Mucosa of rectum (tissue), 2 donors: Measurements from ENCODE around the gene APLP1.

Experiments used
- H3K27ac ChIP-seq, 2 donors: one replicate each; pipeline ENCODE4 v1.7.0; 2013; ENCODE audit warnings: inconsistent platforms in 2 of 2, low read depth in 2 of 2, low read length in 2 of 2
- H3K27me3 ChIP-seq, 2 donors: one replicate each; pipeline ENCODE4 v1.7.0; 2013; ENCODE audit warnings: low read length in 2 of 2; ENCODE audit not compliant: control insufficient read depth in 2 of 2, insufficient read depth in 2 of 2
- H3K36me3 ChIP-seq, 2 donors: one replicate each; pipeline ENCODE4 v1.7.0; 2013; ENCODE audit warnings: low read length in 2 of 2; ENCODE audit not compliant: control insufficient read depth in 2 of 2, insufficient read depth in 2 of 2
- H3K4me1 ChIP-seq, 2 donors: one replicate each; pipeline ENCODE4 v1.7.0; 2013; ENCODE audit warnings: low read length in 2 of 2, mild to moderate bottlenecking in 1 of 2; ENCODE audit not compliant: control insufficient read depth in 2 of 2, insufficient read depth in 2 of 2
- H3K4me3 ChIP-seq, 2 donors: one replicate each; pipeline ENCODE4 v1.7.0; 2013; ENCODE audit warnings: low read length in 2 of 2
- H3K9ac ChIP-seq, 2 donors: one replicate each; pipeline ENCODE4 v1.7.0; 2013; ENCODE audit warnings: low read length in 2 of 2, low read depth in 1 of 2, mild to moderate bottlenecking in 1 of 2
- H3K9me3 ChIP-seq, 2 donors: one replicate each; pipeline ENCODE4 v1.7.0; 2013; ENCODE audit warnings: low read length in 2 of 2; ENCODE audit not compliant: control insufficient read depth in 2 of 2
- donor health status: healthy.
- donor health status: Normal muscosa, but diverticular disease.

The APLP1 gene

DNA sequence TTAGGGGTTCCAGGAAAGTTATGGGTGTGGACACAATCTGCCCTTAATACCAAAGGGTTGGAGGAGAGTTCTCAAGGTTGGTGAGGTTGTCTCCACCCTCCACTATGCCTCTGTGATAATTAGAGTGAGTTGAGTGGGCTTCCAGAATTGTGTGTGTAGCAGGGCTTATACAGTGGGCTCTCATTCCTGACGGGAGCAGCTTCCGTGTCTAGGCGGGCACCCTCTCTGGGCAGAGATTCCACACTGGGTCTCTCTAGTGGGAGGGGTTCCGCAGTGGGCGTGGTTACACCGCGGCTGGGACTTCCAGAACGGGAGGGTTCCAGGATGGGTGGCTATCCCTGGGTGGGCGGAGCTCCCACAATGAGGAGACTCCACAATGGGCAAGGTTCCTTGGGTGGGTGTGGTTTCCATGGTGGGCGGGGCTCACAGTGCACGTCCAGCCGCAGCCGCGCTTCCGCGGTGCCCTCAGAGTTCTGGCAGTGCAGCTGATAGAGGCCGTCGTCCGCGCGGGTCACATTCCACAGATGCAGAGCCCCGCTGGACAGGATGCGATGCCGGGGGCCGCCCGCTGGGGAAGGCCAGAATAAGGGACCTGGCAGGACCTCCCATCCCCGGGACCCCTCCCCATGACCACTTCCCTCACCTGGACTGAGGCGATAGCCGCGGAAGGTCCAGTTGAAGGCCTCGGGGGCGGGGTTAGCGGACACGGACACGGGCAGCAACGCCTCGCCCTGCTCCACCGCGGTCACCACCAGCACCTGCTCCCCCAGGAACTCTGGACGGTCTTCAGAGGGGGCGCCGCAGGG lies 24.5 kb upstream of the APLP1 start:
- Histone ChIP-seq H3K4me1 (peaks cover 5 to 9% of the 10 kb centered on the region in 2 donors), H3K27ac (no peak overlapping the region), H3K36me3 (no peaks in the 10 kb centered on the region), H3K27me3 (peaks cover 17 to 22% of the 10 kb centered on the region in 2 donors), H3K9me3 (peaks cover 0 to 3% of the 10 kb centered on the region in 2 donors), H3K4me3 (no peak overlapping the region), H3K9ac (no peak overlapping the region)

DNA sequence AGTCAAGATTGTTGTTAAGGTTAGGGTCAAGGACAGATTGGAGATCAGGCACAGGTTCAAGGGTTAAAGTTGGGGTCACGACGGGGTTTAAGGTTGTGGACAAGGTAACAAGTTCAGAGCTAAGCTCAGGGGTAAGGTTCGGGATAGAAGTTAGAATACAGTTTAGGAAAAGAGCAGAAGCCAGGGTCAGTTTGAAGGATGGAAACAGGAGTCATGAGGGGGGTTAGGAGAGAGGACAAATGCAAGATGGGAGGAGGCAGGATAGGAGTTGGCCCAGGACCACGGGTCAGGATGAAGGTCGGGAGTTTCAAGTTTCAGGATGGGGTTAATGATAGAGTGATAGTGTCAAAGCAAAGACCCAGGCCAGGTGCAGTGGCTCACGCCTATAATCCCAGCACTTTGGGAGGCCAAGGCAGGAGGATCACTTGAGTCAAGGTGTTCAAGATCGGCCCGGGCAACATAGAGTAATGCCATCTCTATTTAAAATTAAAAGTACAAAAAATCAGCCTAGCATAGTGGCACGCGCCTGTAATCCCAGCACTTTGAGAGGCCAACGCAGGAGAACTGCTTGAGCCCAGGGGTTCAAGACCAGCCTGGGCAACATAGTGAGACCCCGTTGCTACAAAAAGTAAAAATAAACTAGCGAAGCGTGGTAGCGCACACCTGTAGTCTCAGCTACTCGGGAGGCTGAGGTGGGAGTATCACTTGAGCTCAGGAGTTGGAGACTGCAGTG lies 23.7 kb upstream of the APLP1 start:
- Histone ChIP-seq H3K27ac (no peak overlapping the region), H3K4me1 (peaks cover 5 to 9% of the 10 kb centered on the region in 2 donors), H3K4me3 (peak overlapping the region in 1 of 2 donors; percentile 13), H3K9ac (no peak overlapping the region), H3K27me3 (peaks cover 17 to 22% of the 10 kb centered on the region in 2 donors), H3K9me3 (peaks cover 0 to 3% of the 10 kb centered on the region in 2 donors), H3K36me3 (no peaks in the 10 kb centered on the region)

DNA sequence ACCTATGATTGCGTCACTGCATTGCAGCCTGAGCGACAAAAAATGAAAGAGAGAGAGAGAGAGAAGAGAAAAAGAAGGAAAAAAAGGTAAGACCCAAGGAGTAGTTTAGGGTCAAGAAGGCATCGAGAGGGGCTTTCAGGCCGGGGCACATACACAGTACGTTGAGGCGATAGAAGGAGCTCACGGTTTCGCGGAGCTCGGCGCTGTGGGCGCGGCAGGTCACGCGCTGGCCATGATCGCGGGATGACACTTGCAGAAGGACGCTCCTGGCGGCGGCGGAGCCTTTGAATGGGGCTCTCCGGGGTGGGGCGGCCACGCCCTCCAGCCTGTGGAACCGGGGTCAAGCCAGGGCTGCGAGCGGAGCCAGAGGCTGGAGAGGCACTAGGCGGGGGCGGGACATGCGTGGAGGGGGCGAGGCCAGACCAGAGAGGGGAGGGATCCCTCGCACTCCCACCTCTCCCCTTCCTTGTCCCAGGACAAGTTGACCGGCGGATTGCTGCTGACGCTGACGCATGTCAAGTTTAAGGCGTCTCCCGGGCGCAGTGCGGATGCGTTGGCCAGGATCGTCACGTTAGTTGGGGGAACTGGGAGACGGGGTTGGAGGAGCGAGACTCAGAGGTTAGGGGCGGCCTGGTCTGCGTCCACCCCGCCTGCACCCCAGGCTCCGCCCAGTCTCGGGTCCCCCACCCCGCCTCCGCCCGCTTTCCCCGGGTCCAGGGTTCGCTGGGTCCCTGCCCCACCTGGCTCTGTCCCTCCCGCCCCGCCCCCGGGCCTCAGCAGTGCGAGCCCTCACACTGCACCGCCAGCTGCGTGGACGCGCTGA lies 22.9 kb upstream of the APLP1 start:
- peak overlapping the region; percentile 20 to 45 for H3K4me3 ChIP-seq
- no peak overlapping the region for H3K27ac ChIP-seq
- H3K9ac ChIP-seq = no peak overlapping the region
- H3K9me3 ChIP-seq = peaks cover 0 to 3% of the 10 kb centered on the region in 2 donors
- H3K4me1 ChIP-seq = peaks cover 5 to 9% of the 10 kb centered on the region in 2 donors
- peaks cover 17 to 22% of the 10 kb centered on the region in 2 donors for H3K27me3 ChIP-seq
- H3K36me3 ChIP-seq = no peaks in the 10 kb centered on the region

DNA sequence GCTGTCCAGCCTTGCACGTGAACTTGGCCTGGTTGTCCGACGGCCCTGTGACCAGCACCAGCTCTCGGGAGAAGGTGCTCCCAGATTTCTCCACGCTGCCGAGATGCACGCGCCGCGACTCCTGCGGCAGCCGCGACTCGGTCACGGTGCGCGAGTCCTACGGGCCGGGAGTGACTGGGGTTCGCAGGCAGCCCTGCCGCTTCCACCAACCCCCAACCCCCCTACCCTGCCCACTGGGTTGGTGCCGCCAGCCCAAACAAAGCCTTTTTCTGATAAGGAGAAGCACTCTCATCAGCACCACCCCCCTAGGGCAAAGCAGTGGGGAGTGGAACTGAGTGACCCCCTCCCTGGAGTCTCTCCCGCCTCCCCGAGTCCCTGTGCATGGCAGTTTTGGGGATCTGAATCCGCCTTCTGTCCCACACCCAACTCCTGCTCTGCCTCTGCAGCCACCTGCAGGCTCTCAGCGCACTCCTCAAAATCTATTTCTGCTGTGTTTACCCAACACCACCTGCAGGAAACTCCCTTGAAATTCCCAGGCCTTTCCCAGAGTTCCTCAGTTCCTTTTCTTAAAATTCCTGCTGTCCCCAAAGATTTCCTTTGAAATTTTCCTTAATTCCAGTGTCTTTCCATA lies 22.2 kb upstream of the APLP1 start:
- Histone ChIP-seq H3K27me3 (peaks cover 17 to 22% of the 10 kb centered on the region in 2 donors), H3K27ac (no peak overlapping the region)

DNA sequence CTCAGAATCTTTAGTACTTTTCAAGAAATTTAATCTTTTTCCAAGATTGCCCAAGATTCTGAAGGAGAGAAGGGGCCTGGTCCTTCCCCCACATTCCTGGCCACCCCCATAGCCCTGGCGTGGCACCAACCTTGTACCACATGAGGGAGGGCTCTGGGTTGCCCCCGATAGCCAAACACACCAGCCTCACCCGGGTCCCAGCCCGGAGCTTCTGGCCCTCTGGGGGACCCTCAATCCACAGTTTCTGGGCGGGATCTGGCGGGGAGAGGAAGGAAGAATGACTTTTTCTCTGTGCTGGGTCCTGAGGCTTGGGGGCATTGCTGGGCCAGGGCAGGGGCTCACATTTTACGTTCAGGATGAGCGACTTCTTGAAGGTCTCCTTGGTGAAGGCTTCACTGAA lies 20.5 kb upstream of the APLP1 start:
- peaks cover 17 to 25% of the 10 kb centered on the region in 2 donors for H3K27me3 ChIP-seq

More for the DNA sequence above, 22.2 kb upstream of the APLP1 start:
- Histone ChIP-seq H3K9ac (no peak overlapping the region), H3K36me3 (no peaks in the 10 kb centered on the region), H3K4me1 (peaks cover 5 to 9% of the 10 kb centered on the region in 2 donors), H3K9me3 (peaks cover 0 to 3% of the 10 kb centered on the region in 2 donors), H3K4me3 (no peak overlapping the region)

DNA sequence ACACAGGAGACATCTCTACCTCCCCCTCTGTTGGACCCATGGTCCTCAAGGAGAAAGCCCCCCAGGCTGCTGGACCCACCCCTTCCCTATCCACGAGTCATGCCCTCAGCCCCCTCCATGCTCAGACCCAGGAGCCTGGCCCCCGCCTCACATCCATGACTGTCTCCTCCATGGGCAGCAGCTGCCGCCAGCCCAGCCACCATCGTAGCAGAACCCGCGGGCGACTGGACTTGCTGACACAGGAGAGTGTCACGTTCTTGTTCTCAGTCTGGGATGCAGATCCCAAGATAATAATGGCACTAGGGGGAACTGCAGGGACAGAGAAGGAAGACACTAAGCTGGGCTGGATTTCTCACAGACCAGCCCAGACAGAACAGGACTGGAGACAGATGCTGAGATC lies 19.9 kb upstream of the APLP1 start:
- Histone ChIP-seq H3K27me3 (peaks cover 22% of the 10 kb centered on the region in 2 donors), H3K4me1 (peaks cover 5 to 9% of the 10 kb centered on the region in 2 donors), H3K9ac (no peak overlapping the region)

More for the DNA sequence above, 20.5 kb upstream of the APLP1 start:
- Histone ChIP-seq H3K9me3 (peaks cover 0 to 3% of the 10 kb centered on the region in 2 donors), H3K4me1 (peaks cover 5 to 9% of the 10 kb centered on the region in 2 donors), H3K36me3 (no peaks in the 10 kb centered on the region), H3K4me3 (no peak overlapping the region), H3K9ac (no peak overlapping the region), H3K27ac (no peak overlapping the region)

DNA sequence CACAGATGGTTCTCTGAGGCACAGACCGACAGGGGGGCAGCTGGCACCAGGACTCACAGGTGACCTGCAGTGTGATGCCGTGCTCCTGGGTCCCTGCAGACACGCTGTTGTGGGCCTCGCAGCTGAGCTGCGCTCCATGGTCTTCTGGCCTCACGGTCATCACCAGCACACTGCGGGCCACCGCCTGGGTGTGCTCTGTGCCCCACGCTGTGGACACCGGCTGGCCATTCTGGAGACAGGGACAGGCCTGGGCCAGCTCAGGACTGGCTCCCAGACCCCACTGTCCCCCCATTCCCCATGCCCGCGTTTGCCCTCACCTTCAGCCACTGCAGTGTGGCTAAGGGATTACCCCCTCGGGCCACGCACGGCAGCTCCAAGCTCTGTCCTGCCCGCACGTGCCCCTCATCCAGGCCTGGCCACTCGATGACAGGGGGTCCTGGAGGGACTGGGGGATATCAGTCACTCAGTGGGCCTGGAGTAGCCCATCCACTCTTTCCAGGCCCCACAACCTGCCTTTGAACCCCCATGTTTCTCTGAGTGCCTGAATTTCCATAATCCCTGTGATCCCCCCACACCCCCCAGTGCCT lies 19.4 kb upstream of the APLP1 start:
- Histone ChIP-seq H3K4me3 (no peak overlapping the region), H3K9ac (no peak overlapping the region), H3K4me1 (peaks cover 5 to 9% of the 10 kb centered on the region in 2 donors), H3K27ac (no peak overlapping the region), H3K27me3 (peaks cover 18 to 22% of the 10 kb centered on the region in 2 donors), H3K9me3 (no peaks in the 10 kb centered on the region), H3K36me3 (no peaks in the 10 kb centered on the region)

More for the DNA sequence above, 19.9 kb upstream of the APLP1 start:
- Histone ChIP-seq H3K4me3 (no peak overlapping the region), H3K27ac (no peak overlapping the region), H3K9me3 (peaks cover 0 to 3% of the 10 kb centered on the region in 2 donors), H3K36me3 (no peaks in the 10 kb centered on the region)

DNA sequence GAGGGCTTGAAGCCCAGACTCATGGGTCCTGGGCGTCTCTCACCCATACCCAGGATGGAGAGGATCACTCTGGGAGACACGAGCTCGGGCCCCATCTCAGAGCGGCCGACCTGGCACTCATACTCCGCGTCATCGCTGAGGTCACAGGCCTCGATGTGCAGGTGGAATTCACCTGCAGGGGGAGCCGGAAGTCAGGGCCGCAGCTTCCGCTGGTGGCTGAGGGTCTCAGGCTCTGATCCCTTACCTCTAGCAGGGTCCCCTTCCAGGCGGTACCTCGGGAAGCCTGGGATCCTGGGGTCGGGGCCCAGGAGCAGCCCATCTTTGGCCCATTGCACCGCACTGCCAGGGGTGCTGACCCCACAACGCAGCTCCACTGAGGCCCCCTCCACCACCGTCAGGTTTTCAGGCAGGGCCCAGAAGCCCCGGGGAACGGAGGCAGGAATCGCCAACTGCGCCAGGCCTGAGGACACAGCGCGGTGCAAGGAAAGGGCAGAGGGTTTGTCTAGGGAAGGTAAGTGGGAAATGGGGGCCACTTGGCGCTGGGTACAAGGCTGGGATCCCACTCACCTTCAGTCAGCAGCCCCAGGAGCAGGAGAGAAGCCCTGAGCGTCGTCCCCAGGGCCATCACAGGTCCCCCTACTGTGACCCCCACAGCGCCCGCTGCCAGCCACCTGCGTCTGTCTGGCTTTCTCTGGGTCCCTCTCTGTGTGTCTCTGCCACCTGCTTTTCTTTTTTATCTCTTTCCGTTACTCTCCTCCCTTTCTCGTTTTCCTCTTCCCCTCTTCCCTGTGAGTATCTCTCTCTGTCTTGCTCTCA lies 17.0 kb upstream of the APLP1 start:
- no peak overlapping the region for H3K27ac ChIP-seq
- no peaks in the 10 kb centered on the region for H3K36me3 ChIP-seq
- no peak overlapping the region for H3K4me3 ChIP-seq
- peaks cover 18 to 24% of the 10 kb centered on the region in 2 donors for H3K27me3 ChIP-seq
- H3K9ac ChIP-seq = no peak overlapping the region
- H3K9me3 ChIP-seq = no peaks in the 10 kb centered on the region
- no peaks in the 10 kb centered on the region for H3K4me1 ChIP-seq
